A549 (cell line): ENCODE results near the gene KLHL22. TPM values are rescaled to one million over a fixed set of nuclear protein-coding genes. Genes with fewer than 3 reads are reported as not detected.
"Not testable (repeated sequence)": the region's sequence is repeated elsewhere in the genome, so short reads cannot be mapped to it uniquely, and the experiment has no call there.

Experiments
- ATAC-seq, 2 experiments: fragments of 200-7000 bp in 1 of 2; fragments of >200 bp in 1 of 2; cut with Nextera tagmentation in 1 of 2; cut with Tn5 transposase in 1 of 2; 3 replicates each; pipeline versions ENCODE4 v1.8.0 to v1.9.1; 2018 to 2020; ENCODE audit warnings: mild to moderate bottlenecking in 1 of 2, moderate library complexity in 1 of 2
- CTCF ChIA-PET: fragments of 300-600 bp; sonication (Branson Sonifier 250); formaldehyde crosslinking; extraction: SDS; loops from one replicate; lab custom pipeline; 2021; ENCODE audit warnings: antibody characterized with exemption, inconsistent platforms; lab: Yijun Ruan, JAX
- POLR2A ChIA-PET: fragments of 350-600 bp; formaldehyde crosslinking; extraction: SDS; loops from one replicate; lab custom pipeline; 2021; ENCODE audit warnings: antibody characterized with exemption, inconsistent platforms; lab: Yijun Ruan, JAX
- DNase-seq, 2 experiments: peaks; one replicate each; pipeline versions ENCODE4 v3.0.0 to v3.0.0-alpha.2; 2011 to 2016; ENCODE audit warnings: low read depth in 1 of 2, low spot score in 1 of 2
- FAIRE-seq: peaks from 2 replicates; lab custom pipeline; 2011; peaks lifted over from hg19 to GRCh38; lab: Jason Lieb, UNC
- H3K27ac ChIP-seq, 2 experiments: fragments of >200 bp; sonication (Bioruptor Twin); formaldehyde crosslinking; 3 replicates each; pipeline ENCODE4 v1.5.1; 2016 to 2017
- H3K4me1 ChIP-seq: fragments of >200 bp; sonication (Bioruptor Twin); formaldehyde crosslinking; 3 replicates; pipeline ENCODE4 v1.6.1; 2016
- H3K4me2 ChIP-seq: fragments of >200 bp; sonication (Bioruptor Twin); formaldehyde crosslinking; 3 replicates; pipeline ENCODE4 v1.6.1; 2016
- H3K4me3 ChIP-seq: fragments of >200 bp; sonication (Bioruptor Twin); formaldehyde crosslinking; 3 replicates; pipeline ENCODE4 v1.5.1; 2016
- H3K9me3 ChIP-seq: fragments of >200 bp; sonication (Bioruptor Twin); formaldehyde crosslinking; 3 replicates; pipeline ENCODE4 v1.6.1; 2016
- CBX8 ChIP-seq: fragments of 200-600 bp; sonication (generic); IDR thresholded peaks from 2 replicates; pipeline ENCODE4 v1.6.1; 2016
- CHD4 ChIP-seq: fragments of 200-600 bp; sonication (generic); IDR thresholded peaks from 2 replicates; pipeline ENCODE4 v1.6.1; 2016; ENCODE audit warnings: antibody characterized with exemption, mild to moderate bottlenecking, borderline replicate concordance
- EP300 ChIP-seq, 2 experiments: fragments of >200 bp; sonication (Bioruptor Twin); formaldehyde crosslinking; IDR thresholded peaks; 2 replicates in 1 of 2; 3 replicates in 1 of 2; pipeline ENCODE4 v1.6.1; 2016 to 2017
- FOSB ChIP-seq: fragments of 250-450 bp; sonication (Bioruptor Pico); IDR thresholded peaks from 2 replicates; pipeline ENCODE4 v1.5.0; 2020; ENCODE audit warnings: mild to moderate bottlenecking, moderate library complexity
- JUNB ChIP-seq: fragments of >200 bp; sonication (Bioruptor Twin); formaldehyde crosslinking; IDR thresholded peaks from 2 replicates; pipeline ENCODE4 v1.6.1; 2016
- KDM5A ChIP-seq: fragments of 200-600 bp; sonication (generic); IDR thresholded peaks from 2 replicates; pipeline ENCODE4 v1.6.1; 2016; ENCODE audit warnings: antibody characterized with exemption, mild to moderate bottlenecking
- MAFK ChIP-seq: fragments of 450-650 bp; IDR thresholded peaks from 2 replicates; pipeline ENCODE4 v1.6.1; 2014; ENCODE audit not compliant: partially characterized antibody
- POLR2A ChIP-seq: IDR thresholded peaks from 2 replicates; pipeline ENCODE4 v1.6.1; 2012; ENCODE audit warnings: mild to moderate bottlenecking, low read length
- RARB ChIP-seq: fragments of 250-450 bp; sonication (Bioruptor Pico); IDR thresholded peaks from 2 replicates; pipeline ENCODE4 v1.8.0; 2021; ENCODE audit warnings: mild to moderate bottlenecking, moderate library complexity
- SREBF2 ChIP-seq: fragments of 450-650 bp; IDR thresholded peaks from 2 replicates; pipeline ENCODE4 v1.6.1; 2014; ENCODE audit warnings: mild to moderate bottlenecking, moderate library complexity
- ZNF302 ChIP-seq: fragments of 250-450 bp; sonication (Bioruptor Pico); IDR thresholded peaks from 2 replicates; pipeline ENCODE4 v1.9.0; 2021; ENCODE audit warnings: inconsistent platforms, mild to moderate bottlenecking, moderate library complexity
- ZSCAN20 ChIP-seq: fragments of 250-450 bp; sonication (Bioruptor Pico); IDR thresholded peaks from 2 replicates; pipeline ENCODE4 v1.8.0; 2022; ENCODE audit warnings: mild to moderate bottlenecking, moderate library complexity
- WGBS: methylation state at CpG from one replicate; pipeline ENCODE4 v1.1.6; 2017; ENCODE audit errors: missing lambda C conversion rate; 5-methylcytosine and 5-hydroxymethylcytosine counted together
- polyA plus RNA-seq, 4 experiments: library from polyadenylated mRNA; depleted of rRNA in 3 of 4; stranded (reverse); fragments of >200 nt; fragmentation: RNase III in 1 of 4; extraction: RNeasy Plus Mini Kit Qiagen cat#74134 plus additional on column Dnase treatment in 1 of 4; gene quantifications; 2 replicates in 3 of 4; 3 replicates in 1 of 4; pipeline ENCODE4 v1.2.3, GENCODE V29; 2011 to 2017
- TF ChIP-seq, protein P1 (sequence below): fragments of 200-600 bp; sonication (generic); IDR thresholded peaks from 2 replicates; pipeline ENCODE4 v1.6.1; 2016; ENCODE audit warnings: antibody characterized with exemption, mild to moderate bottlenecking, moderate library complexity
- TF ChIP-seq, protein P2 (sequence below): fragments of >200 bp; sonication (Bioruptor Twin); formaldehyde crosslinking; IDR thresholded peaks from 2 replicates; pipeline ENCODE4 v1.6.1; 2016
- TF ChIP-seq, protein P3 (sequence below): fragments of >200 bp; sonication (Bioruptor Twin); formaldehyde crosslinking; IDR thresholded peaks from 3 replicates; pipeline ENCODE4 v1.6.1; 2016

KLHL22 gene
- polyA plus RNA-seq, 2 of the 4 experiments (the other 2 are of a cell fraction): 11.7 TPM

DNA sequence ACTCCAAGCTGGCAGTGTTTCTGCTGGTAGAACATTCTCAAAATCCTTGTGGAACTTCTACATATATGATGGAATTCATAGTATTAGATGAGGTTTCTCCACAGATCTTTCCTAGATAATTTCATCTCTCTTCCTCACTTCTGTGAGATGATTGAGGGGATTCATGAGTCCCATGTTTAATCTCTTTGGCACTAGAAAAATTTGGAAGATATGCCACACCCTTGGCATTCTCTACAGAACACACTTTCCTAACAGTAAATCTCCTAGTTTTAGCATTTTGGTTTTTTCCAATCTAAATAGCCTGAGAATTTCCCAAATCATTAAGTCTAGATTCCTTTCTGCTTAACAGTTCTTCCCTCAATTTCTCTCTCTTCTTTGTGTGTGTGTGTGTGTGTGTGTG is 47.1 kb upstream of the KLHL22 start (continued):
- TF ChIP-seq, protein P1, sequence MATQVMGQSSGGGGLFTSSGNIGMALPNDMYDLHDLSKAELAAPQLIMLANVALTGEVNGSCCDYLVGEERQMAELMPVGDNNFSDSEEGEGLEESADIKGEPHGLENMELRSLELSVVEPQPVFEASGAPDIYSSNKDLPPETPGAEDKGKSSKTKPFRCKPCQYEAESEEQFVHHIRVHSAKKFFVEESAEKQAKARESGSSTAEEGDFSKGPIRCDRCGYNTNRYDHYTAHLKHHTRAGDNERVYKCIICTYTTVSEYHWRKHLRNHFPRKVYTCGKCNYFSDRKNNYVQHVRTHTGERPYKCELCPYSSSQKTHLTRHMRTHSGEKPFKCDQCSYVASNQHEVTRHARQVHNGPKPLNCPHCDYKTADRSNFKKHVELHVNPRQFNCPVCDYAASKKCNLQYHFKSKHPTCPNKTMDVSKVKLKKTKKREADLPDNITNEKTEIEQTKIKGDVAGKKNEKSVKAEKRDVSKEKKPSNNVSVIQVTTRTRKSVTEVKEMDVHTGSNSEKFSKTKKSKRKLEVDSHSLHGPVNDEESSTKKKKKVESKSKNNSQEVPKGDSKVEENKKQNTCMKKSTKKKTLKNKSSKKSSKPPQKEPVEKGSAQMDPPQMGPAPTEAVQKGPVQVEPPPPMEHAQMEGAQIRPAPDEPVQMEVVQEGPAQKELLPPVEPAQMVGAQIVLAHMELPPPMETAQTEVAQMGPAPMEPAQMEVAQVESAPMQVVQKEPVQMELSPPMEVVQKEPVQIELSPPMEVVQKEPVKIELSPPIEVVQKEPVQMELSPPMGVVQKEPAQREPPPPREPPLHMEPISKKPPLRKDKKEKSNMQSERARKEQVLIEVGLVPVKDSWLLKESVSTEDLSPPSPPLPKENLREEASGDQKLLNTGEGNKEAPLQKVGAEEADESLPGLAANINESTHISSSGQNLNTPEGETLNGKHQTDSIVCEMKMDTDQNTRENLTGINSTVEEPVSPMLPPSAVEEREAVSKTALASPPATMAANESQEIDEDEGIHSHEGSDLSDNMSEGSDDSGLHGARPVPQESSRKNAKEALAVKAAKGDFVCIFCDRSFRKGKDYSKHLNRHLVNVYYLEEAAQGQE: no peak

DNA sequence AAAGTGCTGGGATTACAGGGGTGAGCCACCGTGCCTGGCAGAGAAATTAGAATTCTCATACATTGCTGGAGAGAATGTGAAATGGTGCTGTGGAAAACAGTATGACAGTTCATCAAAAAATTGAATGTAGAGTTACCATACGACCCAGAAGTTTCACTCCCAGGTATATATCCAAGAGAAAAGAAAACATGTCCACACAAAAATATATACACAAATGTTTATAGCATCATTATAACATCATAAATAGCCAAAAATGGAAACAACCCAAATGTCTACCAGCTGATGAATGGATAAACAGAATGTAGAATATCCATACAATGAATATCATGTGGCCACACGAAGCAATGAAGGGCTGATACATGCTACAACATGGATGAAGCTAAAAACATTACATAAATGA is 46.5 kb upstream of the KLHL22 start:
- FAIRE-seq (no peak), DNase-seq (no peak), ATAC-seq (no peak)
- CTCF ChIA-PET: interaction anchor here (1.4 to 1.9 kb wide), 3 partner anchors 8 to 22 kb away, joined by 3 to 8 read pairs (median 5); no protein-coding TSS in a partner anchor
- POLR2A ChIA-PET: no interaction called here
- no peak overlapping the region for H3K27ac ChIP-seq
- H3K4me1 ChIP-seq: no peaks in the 10 kb centered on the region; the same call in 2 of the 3 replicates
- no peak for TF ChIP-seq ZSCAN20
- no peak for TF ChIP-seq POLR2A
- no peak for TF ChIP-seq FOSB (CRISPR knock-in tag)
- no peak for TF ChIP-seq MAFK
- TF ChIP-seq, protein P2, sequence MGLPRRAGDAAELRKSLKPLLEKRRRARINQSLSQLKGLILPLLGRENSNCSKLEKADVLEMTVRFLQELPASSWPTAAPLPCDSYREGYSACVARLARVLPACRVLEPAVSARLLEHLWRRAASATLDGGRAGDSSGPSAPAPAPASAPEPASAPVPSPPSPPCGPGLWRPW: no peak
- no peak overlapping the region for H3K4me3 ChIP-seq
- no peak overlapping the region for H3K4me2 ChIP-seq
- no peaks in the 10 kb centered on the region for H3K9me3 ChIP-seq
- 79% methylated on average over 3 of the region's 3 CpGs for WGBS

DNA sequence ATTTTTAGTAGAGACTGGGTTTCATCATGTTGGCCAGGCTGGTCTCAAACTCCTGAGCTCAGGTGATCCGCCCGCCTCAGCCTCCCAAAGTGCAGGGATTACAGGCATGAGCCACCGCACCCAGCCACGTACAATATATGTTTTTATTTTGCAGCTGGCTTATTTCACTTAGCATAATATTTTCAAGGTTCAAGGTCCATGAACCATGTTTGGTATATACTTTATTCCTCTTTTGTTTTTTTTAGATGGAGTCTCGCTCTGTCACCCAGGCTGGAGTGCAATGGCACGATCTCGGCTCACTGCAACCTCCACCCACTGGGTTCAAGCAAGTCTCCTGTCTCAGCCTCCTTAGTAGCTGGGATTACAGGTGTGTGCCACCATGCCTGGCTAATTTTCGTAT is 43.3 kb upstream of the KLHL22 start:
- ATAC-seq, DNase-seq, H3K9me3 ChIP-seq, H3K4me3 ChIP-seq, H3K4me2 ChIP-seq, FAIRE-seq, POLR2A ChIA-PET, H3K27ac ChIP-seq, H3K4me1 ChIP-seq: not testable (repeated sequence)
- CTCF ChIA-PET: interaction anchor here (2.5 to 3.4 kb wide), 2 partner anchors 11 to 26 kb away, joined by 8 to 9 read pairs; no protein-coding TSS in a partner anchor
- WGBS: 97% methylated on average over 8 of the region's 8 CpGs

DNA sequence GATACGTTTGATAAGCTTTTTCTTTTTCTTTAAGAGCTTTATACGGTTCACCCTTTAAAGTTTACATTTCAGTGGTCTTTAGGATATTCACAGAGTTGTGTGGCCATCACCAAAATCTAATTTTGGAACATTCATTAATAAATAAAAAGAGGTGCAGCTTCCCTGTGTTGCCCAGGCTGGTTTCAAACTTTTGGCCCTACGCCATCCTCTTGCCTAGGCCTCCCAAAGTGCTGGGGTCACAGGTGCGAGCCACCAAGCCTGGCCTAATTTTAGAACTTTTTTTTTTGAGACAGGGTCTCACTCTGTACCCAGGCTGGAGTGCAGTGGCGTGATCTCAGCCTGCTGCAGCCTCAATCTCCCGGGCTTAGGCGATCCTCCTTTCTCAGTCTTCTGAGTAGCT is 42.4 kb upstream of the KLHL22 start:
- ATAC-seq (no peak), FAIRE-seq (no peak), DNase-seq (no peak)
- H3K4me1 ChIP-seq: peaks cover 4% of the 10 kb centered on the region
- 94% methylated on average over 7 of the region's 7 CpGs for WGBS
- ChIA-PET CTCF (interaction anchor here (0.7 to 3.4 kb wide), 3 partner anchors 10 to 26 kb away, joined by 3 to 11 read pairs (median 9); no protein-coding TSS in a partner anchor), POLR2A (no interaction called here)
- no peak overlapping the region for H3K4me2 ChIP-seq
- no peaks in the 10 kb centered on the region for H3K9me3 ChIP-seq
- H3K27ac ChIP-seq: no peak overlapping the region
- TF ChIP-seq CBX8 (no peak), RARB (CRISPR knock-in tag) (no peak), KDM5A (no peak), EP300 (IDR thresholded peaks at IDR 0.05) (no peak), JUNB (no peak), SREBF2 (no peak), ZNF302 (CRISPR knock-in tag) (no peak), CHD4 (no peak)
- TF ChIP-seq, protein P3, sequence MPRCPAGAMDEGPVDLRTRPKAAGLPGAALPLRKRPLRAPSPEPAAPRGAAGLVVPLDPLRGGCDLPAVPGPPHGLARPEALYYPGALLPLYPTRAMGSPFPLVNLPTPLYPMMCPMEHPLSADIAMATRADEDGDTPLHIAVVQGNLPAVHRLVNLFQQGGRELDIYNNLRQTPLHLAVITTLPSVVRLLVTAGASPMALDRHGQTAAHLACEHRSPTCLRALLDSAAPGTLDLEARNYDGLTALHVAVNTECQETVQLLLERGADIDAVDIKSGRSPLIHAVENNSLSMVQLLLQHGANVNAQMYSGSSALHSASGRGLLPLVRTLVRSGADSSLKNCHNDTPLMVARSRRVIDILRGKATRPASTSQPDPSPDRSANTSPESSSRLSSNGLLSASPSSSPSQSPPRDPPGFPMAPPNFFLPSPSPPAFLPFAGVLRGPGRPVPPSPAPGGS: no peak
- H3K4me3 ChIP-seq: no peak overlapping the region
